Endothelial cell of umbilical vein (primary cell): Measurements from ENCODE around the gene FAM234B. TPM values are rescaled to one million over a fixed set of nuclear protein-coding genes. Genes with fewer than 3 reads are reported as not detected.

Source experiments
- BruUV-seq: library from RNA; stranded (reverse); fragments of 400-500 nt; replicated peaks from 2 replicates; lab custom pipeline; 2021; lab: Mats Ljungman, UMichigan
- CTCF ChIA-PET: fragments of 300-600, 350-600 bp; sonication (Branson Sonifier 250); formaldehyde crosslinking; loops from one replicate; lab custom pipeline; 2021; ENCODE audit warnings: antibody characterized with exemption, inconsistent platforms; lab: Charles Lee
- POLR2A ChIA-PET: fragments of 300-600, 350-600 bp; sonication (Branson Sonifier 250); formaldehyde crosslinking; loops from one replicate; lab custom pipeline; 2021; ENCODE audit warnings: antibody characterized with exemption, inconsistent platforms; lab: Charles Lee
- DNase-seq: peaks from one replicate; pipeline ENCODE4 v3.0.0-alpha.2; 2011; ENCODE audit warnings: low read depth, low spot score
- FAIRE-seq: peaks from 2 replicates; lab custom pipeline; 2011; peaks lifted over from hg19 to GRCh38; lab: Jason Lieb, UNC
- H2AFZ ChIP-seq: 2 replicates; pipeline ENCODE4 v1.6.0; 2012; ENCODE audit warnings: low read depth, low read length, control low read depth, inconsistent platforms
- H3K27ac ChIP-seq: 2 replicates; pipeline ENCODE4 v1.5.1; 2011; ENCODE audit warnings: low read depth, mild to moderate bottlenecking, control low read depth, low read length, moderate library complexity; ENCODE audit not compliant: insufficient read depth
- H3K27me3 ChIP-seq, 2 experiments: 2 replicates each; pipeline versions ENCODE4 v1.6.0 to v1.6.1; 2011; ENCODE audit warnings: low read length in 2 of 2, mixed read lengths in 1 of 2; ENCODE audit not compliant: control insufficient read depth in 2 of 2, insufficient read depth in 2 of 2
- H3K36me3 ChIP-seq, 2 experiments: 2 replicates in 1 of 2; 3 replicates in 1 of 2; pipeline ENCODE4 v1.5.1; 2011; ENCODE audit warnings: low read length in 2 of 2, mild to moderate bottlenecking in 1 of 2, moderate library complexity in 1 of 2; ENCODE audit not compliant: control insufficient read depth in 2 of 2, insufficient read depth in 2 of 2; ENCODE audit errors: extremely low read depth in 1 of 2
- H3K4me1 ChIP-seq: 3 replicates; pipeline ENCODE4 v1.5.1; 2011; ENCODE audit warnings: mild to moderate bottlenecking, low read length; ENCODE audit not compliant: control insufficient read depth, insufficient read depth; ENCODE audit errors: extremely low read depth
- H3K4me2 ChIP-seq: 2 replicates; pipeline ENCODE4 v1.6.1; 2011; ENCODE audit warnings: low read length, control low read depth, mixed read lengths; ENCODE audit not compliant: insufficient read depth
- H3K4me3 ChIP-seq, 3 experiments: fragments of 200-600 bp in 1 of 3; sonication (generic), shearing (Covaris generic) in 1 of 3; replicated peaks in 1 of 3; 2 replicates each; pipeline ENCODE4 v1.5.1; 2011 to 2016; ENCODE audit warnings: control low read depth in 3 of 3, low read length in 3 of 3, mild to moderate bottlenecking in 2 of 3, inconsistent platforms in 1 of 3, low read depth in 1 of 3, moderate library complexity in 1 of 3; ENCODE audit not compliant: insufficient read depth in 1 of 3
- H3K79me2 ChIP-seq: 2 replicates; pipeline ENCODE4 v1.6.0; 2012; ENCODE audit warnings: low read length, inconsistent platforms; ENCODE audit not compliant: control insufficient read depth, insufficient read depth
- H3K9ac ChIP-seq: replicated peaks from 2 replicates; pipeline ENCODE3; 2011; ENCODE audit warnings: low read length, control low read depth; ENCODE audit not compliant: insufficient read depth; ENCODE audit errors: extremely low read depth
- H3K9me1 ChIP-seq: replicated peaks from 3 replicates; pipeline ENCODE4 v1.6.0; 2011; ENCODE audit warnings: mild to moderate bottlenecking, low read length; ENCODE audit not compliant: control insufficient read depth, insufficient read depth; ENCODE audit errors: extremely low read depth
- H3K9me3 ChIP-seq: replicated peaks from 2 replicates; pipeline ENCODE4 v1.5.1; 2012; ENCODE audit warnings: low read length, inconsistent platforms; ENCODE audit not compliant: control insufficient read depth, insufficient read depth
- H4K20me1 ChIP-seq: replicated peaks from 2 replicates; pipeline ENCODE3; 2011; ENCODE audit warnings: mild to moderate bottlenecking, low read length; ENCODE audit not compliant: control insufficient read depth, insufficient read depth; ENCODE audit errors: extremely low read depth
- EZH2 ChIP-seq: IDR thresholded peaks from 2 replicates; pipeline ENCODE4 v1.6.1; 2012; ENCODE audit warnings: borderline replicate concordance, low read depth, mild to moderate bottlenecking, moderate library complexity, low read length, inconsistent platforms; ENCODE audit not compliant: severe bottlenecking
- FOS ChIP-seq: IDR thresholded peaks from 2 replicates; pipeline ENCODE4 v1.6.1; 2011; ENCODE audit warnings: mild to moderate bottlenecking, low read length, moderate library complexity, borderline replicate concordance; ENCODE audit not compliant: insufficient read depth
- GATA2 ChIP-seq: IDR thresholded peaks from 2 replicates; pipeline ENCODE4 v1.7.0; 2011; ENCODE audit warnings: low read depth, mild to moderate bottlenecking, moderate library complexity, mixed read lengths, low read length; ENCODE audit not compliant: insufficient read length, insufficient read depth
- JUN ChIP-seq: IDR thresholded peaks from 2 replicates; pipeline ENCODE4 v1.6.1; 2011; ENCODE audit warnings: borderline replicate concordance, low read depth; ENCODE audit not compliant: insufficient read length, insufficient read depth
- MYC ChIP-seq: IDR thresholded peaks from one replicate; pipeline ENCODE4 v1.6.1; 2011; ENCODE audit warnings: mild to moderate bottlenecking, low read depth, low read length
- POLR2A ChIP-seq: IDR thresholded peaks from 2 replicates; pipeline ENCODE4 v1.6.1; 2012; ENCODE audit warnings: low read depth, mild to moderate bottlenecking, control low read depth, low read length
- POLR2AphosphoS5 ChIP-seq: IDR thresholded peaks from 2 replicates; pipeline ENCODE4 v1.6.1; 2012; ENCODE audit warnings: low read depth, mild to moderate bottlenecking, control low read depth, low read length, moderate library complexity; ENCODE audit not compliant: insufficient read depth
- dilution Hi-C: fragments of 300-500 bp; cut with MboI; formaldehyde crosslinking; loops from one replicate; pipeline ENCODE4 v1.15.0; 2019; ENCODE audit warnings: low sequenced_read_pairs; ENCODE audit not compliant: extremely low pct_ligation_motif_present
- intact Hi-C: fragments of 100-400 bp; cut with micrococcal nuclease; formaldehyde crosslinking; loops from one replicate; pipeline ENCODE4 v1.10.0; 2022
- polyA plus RNA-seq, 4 experiments: library from polyadenylated mRNA; depleted of rRNA in 3 of 4; stranded (reverse) in 3 of 4; unstranded in 1 of 4; fragments of >200 nt; gene quantifications; 2 replicates each; pipeline versions ENCODE4 v1.2.1 to v1.2.3, GENCODE V29; 2011 to 2012; ENCODE audit warnings: missing spikeins in 1 of 4
- total RNA-seq: library from RNA; stranded (reverse); gene quantifications from 2 replicates; pipeline ENCODE4 v1.2.3, GENCODE V29; 2021
- TF ChIP-seq, protein P1 (sequence below), 2 donors: IDR thresholded peaks; 1 replicate in 1 of 2; 2 replicates in 1 of 2; pipeline ENCODE4 v1.5.1; 2011; ENCODE audit warnings: low read length in 2 of 2, mild to moderate bottlenecking in 2 of 2, moderate library complexity in 2 of 2, control low read depth in 1 of 2, inconsistent platforms in 1 of 2, low read depth in 1 of 2; ENCODE audit not compliant: insufficient read depth in 1 of 2; ENCODE audit errors: extremely low read depth in 1 of 2
- TF ChIP-seq, protein P2 (sequence below): IDR thresholded peaks from 2 replicates; pipeline ENCODE4 v1.6.1; 2011; ENCODE audit not compliant: insufficient read depth, insufficient read length

Gene FAM234B
- total and polyA plus RNA-seq, 2 donors (not counting 3 experiments of a cell fraction or from before 2014, with no cell fraction given): 4.9 to 13.2 TPM

DNA sequence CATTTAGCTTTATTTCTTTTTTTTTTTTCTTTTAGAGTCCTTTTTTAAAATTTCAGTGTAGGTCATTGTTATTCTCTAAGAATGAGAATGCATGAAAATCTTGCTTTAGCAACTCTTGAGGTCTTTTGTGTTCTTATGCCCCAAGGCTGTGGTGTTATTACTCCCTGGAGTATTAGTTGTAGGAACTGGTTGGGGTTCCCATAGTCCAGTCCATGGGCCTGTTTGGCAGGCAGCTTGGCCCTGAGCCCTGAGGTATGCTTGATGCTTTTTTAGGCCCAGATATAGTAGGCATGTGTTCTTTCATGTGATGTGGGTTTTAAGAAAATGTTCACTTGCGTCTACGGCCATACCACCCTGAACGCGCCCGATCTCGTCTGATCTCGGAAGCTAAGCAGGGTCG, 1.6 kb downstream of the FAM234B start:
- no peak for FAIRE-seq
- intact Hi-C loops (loop anchor here (2.0 kb wide), 1 partner anchor 53 kb away; no protein-coding TSS in a partner anchor), dilution Hi-C loops (no loop called here)
- Histone ChIP-seq H3K36me3 (no peaks in the 10 kb centered on the region), H4K20me1 (no peaks in the 10 kb centered on the region), H3K4me3 (no peak overlapping the region), H3K4me1 (peaks cover 16% of the 10 kb centered on the region), H3K27me3 (peaks cover 2% of the 10 kb centered on the region in 2 experiments), H3K9me3 (no peaks in the 10 kb centered on the region), H3K79me2 (no peaks in the 10 kb centered on the region), H2AFZ (no peak overlapping the region), H3K4me2 (no peak overlapping the region), H3K27ac (no peak overlapping the region), H3K9ac (no peak overlapping the region), H3K9me1 (no peaks in the 10 kb centered on the region)
- ChIA-PET POLR2A (no interaction called here), CTCF (interaction anchor here (1.1 to 3.0 kb wide), 11 partner anchors 11 to 189 kb away, joined by 3 to 20 read pairs (median 5); no protein-coding TSS in a partner anchor)
- BruUV-seq: no TSS peak
- TF ChIP-seq FOS (no peak), POLR2AphosphoS5 (no peak), POLR2A (no peak), EZH2 (no peak), GATA2 (no peak), JUN (no peak), MYC (no peak)
- TF ChIP-seq, protein P1, sequence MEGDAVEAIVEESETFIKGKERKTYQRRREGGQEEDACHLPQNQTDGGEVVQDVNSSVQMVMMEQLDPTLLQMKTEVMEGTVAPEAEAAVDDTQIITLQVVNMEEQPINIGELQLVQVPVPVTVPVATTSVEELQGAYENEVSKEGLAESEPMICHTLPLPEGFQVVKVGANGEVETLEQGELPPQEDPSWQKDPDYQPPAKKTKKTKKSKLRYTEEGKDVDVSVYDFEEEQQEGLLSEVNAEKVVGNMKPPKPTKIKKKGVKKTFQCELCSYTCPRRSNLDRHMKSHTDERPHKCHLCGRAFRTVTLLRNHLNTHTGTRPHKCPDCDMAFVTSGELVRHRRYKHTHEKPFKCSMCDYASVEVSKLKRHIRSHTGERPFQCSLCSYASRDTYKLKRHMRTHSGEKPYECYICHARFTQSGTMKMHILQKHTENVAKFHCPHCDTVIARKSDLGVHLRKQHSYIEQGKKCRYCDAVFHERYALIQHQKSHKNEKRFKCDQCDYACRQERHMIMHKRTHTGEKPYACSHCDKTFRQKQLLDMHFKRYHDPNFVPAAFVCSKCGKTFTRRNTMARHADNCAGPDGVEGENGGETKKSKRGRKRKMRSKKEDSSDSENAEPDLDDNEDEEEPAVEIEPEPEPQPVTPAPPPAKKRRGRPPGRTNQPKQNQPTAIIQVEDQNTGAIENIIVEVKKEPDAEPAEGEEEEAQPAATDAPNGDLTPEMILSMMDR (IDR thresholded peaks at IDR 0.05; ENCODE audit: extremely low read depth in 1 of 2, insufficient read depth in 1 of 2, low read depth in 1 of 2, low read length in 2 of 2): no peak
- TF ChIP-seq, protein P2, sequence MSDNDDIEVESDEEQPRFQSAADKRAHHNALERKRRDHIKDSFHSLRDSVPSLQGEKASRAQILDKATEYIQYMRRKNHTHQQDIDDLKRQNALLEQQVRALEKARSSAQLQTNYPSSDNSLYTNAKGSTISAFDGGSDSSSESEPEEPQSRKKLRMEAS: no peak
- no peak for DNase-seq
